K562 (cell line): Measurements from ENCODE around the gene ELMO3. TPM values are rescaled to one million over a fixed set of nuclear protein-coding genes. Genes with fewer than 3 reads are reported as not detected.

Experiments
- ASH1L ChIP-seq: fragments of 450-650 bp; IDR thresholded peaks from 2 replicates; pipeline ENCODE4 v1.6.1; 2018; ENCODE audit warnings: borderline replicate concordance, mild to moderate bottlenecking, low read depth; ENCODE audit not compliant: partially characterized antibody
- BRD9 ChIP-seq: fragments of 450-650 bp; IDR thresholded peaks from 2 replicates; pipeline ENCODE4 v1.6.1; 2018; ENCODE audit warnings: low read depth; ENCODE audit not compliant: partially characterized antibody
- CHAMP1 ChIP-seq: fragments of 450-650 bp; IDR thresholded peaks from 2 replicates; pipeline ENCODE4 v1.6.1; 2016; ENCODE audit warnings: mild to moderate bottlenecking
- EP400 ChIP-seq: fragments of 450-650 bp; IDR thresholded peaks from 2 replicates; pipeline ENCODE4 v1.6.1; 2017; ENCODE audit warnings: antibody characterized with exemption, mild to moderate bottlenecking, moderate library complexity
- HOXB6 ChIP-seq: fragments of 250-450 bp; sonication (Bioruptor Pico); IDR thresholded peaks from 2 replicates; pipeline ENCODE4 v1.5.1; 2022; ENCODE audit warnings: mild to moderate bottlenecking, borderline replicate concordance
- MTA2 ChIP-seq: fragments of 450-650 bp; IDR thresholded peaks from 2 replicates; pipeline ENCODE4 v1.6.1; 2016; ENCODE audit warnings: low read depth
- STAT5A ChIP-seq: IDR thresholded peaks from 2 replicates; pipeline ENCODE4 v1.6.1; 2012; ENCODE audit warnings: low read length, inconsistent platforms, borderline replicate concordance
- SUPT5H ChIP-seq: fragments of 450-650 bp; IDR thresholded peaks from 2 replicates; pipeline ENCODE4 v1.6.1; 2016
- ZMIZ1 ChIP-seq, 2 experiments: fragments of 150-350 bp in 1 of 2; IDR thresholded peaks; 2 replicates each; pipeline ENCODE4 v1.6.1; 2012 to 2016; ENCODE audit warnings: low read depth in 2 of 2, low read length in 2 of 2, mild to moderate bottlenecking in 1 of 2, moderate library complexity in 1 of 2
- ZNF384 ChIP-seq: IDR thresholded peaks from 2 replicates; pipeline ENCODE4 v1.6.1; 2012; ENCODE audit warnings: low read depth, low read length, improper control_type of control experiment
- polyA plus RNA-seq, 8 experiments: library from polyadenylated mRNA; depleted of rRNA in 4 of 8; stranded (reverse) in 5 of 8; unstranded in 3 of 8; fragments of >200 nt; fragmentation: Nextera tagmentation in 2 of 8; fragmentation: Illumina TruSeq in 1 of 8; extraction: Ambion mirVana in 2 of 8; extraction: Trizol in 1 of 8; gene quantifications; 2 replicates each; pipeline versions ENCODE4 v1.2.1 to v1.2.3, GENCODE V29; 2011 to 2014; ENCODE audit warnings: inconsistent platforms in 1 of 8, missing spikeins in 1 of 8
- total RNA-seq, 7 experiments: library from RNA; depleted of rRNA in 6 of 7; stranded (reverse); fragments of >200 nt in 6 of 7; fragmentation: Illumina TruSeq in 2 of 7; extraction: Trizol in 2 of 7; gene quantifications; 2 replicates each; pipeline versions ENCODE4 v1.2.1 to v1.2.3, GENCODE V29; 2011 to 2021; ENCODE audit warnings: low replicate concordance in 1 of 7
- TF ChIP-seq, protein P1 (sequence below): sonication (generic); formaldehyde crosslinking; IDR thresholded peaks from 2 replicates; pipeline ENCODE4 v1.8.0; 2022; ENCODE audit warnings: missing genetic modification reagents, mild to moderate bottlenecking, borderline replicate concordance

ELMO3 gene
- total and polyA plus RNA-seq, 9 of the 15 experiments (the other 6 are each of a cell fraction or from before 2014, with no cell fraction given): 0.04 to 5.1 (median 1.5) TPM

GRCh38 chr16:67183627-67184452 is 15.1 kb upstream of the ELMO3 start, which contains the start of gene MATCAP1 (continued):
- TF ChIP-seq, protein P1, sequence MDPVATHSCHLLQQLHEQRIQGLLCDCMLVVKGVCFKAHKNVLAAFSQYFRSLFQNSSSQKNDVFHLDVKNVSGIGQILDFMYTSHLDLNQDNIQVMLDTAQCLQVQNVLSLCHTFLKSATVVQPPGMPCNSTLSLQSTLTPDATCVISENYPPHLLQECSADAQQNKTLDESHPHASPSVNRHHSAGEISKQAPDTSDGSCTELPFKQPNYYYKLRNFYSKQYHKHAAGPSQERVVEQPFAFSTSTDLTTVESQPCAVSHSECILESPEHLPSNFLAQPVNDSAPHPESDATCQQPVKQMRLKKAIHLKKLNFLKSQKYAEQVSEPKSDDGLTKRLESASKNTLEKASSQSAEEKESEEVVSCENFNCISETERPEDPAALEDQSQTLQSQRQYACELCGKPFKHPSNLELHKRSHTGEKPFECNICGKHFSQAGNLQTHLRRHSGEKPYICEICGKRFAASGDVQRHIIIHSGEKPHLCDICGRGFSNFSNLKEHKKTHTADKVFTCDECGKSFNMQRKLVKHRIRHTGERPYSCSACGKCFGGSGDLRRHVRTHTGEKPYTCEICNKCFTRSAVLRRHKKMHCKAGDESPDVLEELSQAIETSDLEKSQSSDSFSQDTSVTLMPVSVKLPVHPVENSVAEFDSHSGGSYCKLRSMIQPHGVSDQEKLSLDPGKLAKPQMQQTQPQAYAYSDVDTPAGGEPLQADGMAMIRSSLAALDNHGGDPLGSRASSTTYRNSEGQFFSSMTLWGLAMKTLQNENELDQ (CRISPR knock-in tag): no peak
- peak; percentile 82 for TF ChIP-seq SUPT5H
- no peak for TF ChIP-seq ZMIZ1 (IDR thresholded peaks at IDR 0.05; ENCODE audit: low read depth in 2 of 2, low read length in 2 of 2)
- peak; percentile 65; the same call in 1 of the 2 replicates for TF ChIP-seq EP400
- TF ChIP-seq ASH1L: peak; percentile 96
- no peak for TF ChIP-seq ZNF384
- no peak for TF ChIP-seq BRD9
- TF ChIP-seq CHAMP1: no peak
- TF ChIP-seq HOXB6: no peak
- TF ChIP-seq MTA2: no peak
- no peak for TF ChIP-seq STAT5A
